GM18951 (cell line): ENCODE measurements around the gene LYRM1.

Experiments
- POLR2A ChIP-seq: IDR thresholded peaks from 4 replicates; pipeline ENCODE4 v1.6.1; 2011; ENCODE audit warnings: mild to moderate bottlenecking; ENCODE audit not compliant: insufficient read length, insufficient read depth; ENCODE audit errors: extremely low read depth
- in situ Hi-C: fragments of 300-500 bp; cut with MboI; formaldehyde crosslinking; loops from one replicate; pipeline ENCODE4 v1.12.0; 2022; ENCODE audit warnings: low sequenced_read_pairs, mixed read lengths, inconsistent platforms; ENCODE audit not compliant: unreplicated experiment

LYRM1 gene

DNA sequence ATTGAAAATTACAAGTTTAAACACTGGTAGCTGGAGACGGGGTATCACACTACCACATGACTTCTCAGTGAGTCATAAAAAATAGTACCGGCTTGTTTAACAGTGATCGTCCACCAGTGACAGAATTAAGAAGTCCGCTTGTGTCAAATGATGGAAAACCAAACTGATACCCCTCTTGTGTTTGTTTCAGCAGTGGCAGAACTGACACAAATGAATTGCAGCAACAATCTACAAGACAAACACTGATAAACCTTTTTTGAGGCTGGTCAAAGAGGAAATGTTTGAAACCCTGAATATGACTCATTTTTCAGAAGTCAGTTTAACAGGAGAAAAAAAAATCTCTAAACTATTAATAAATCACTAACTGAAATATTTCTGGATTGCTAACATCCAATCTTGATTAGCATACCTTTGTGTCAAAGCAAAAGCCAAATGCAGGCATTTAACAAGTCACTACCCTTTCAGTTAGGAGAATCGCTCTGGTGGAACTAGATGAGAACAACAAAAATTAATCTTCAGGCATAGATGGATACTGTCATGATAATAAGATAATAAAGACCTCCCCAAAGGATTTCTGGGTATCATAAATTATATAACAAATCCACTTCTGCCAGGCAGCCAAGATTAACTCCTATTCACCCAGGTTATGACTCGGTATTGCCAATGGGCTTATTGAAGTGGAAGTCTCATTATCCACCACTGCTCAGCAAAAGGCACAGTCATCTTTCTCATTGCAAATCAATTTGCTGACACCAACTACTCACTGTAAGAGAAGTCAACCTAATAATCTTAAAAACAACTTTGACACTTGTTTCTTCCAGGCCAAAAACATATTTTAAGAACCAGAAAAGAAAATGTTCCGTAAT is 21.2 kb upstream of the LYRM1 start:
- no peak for TF ChIP-seq POLR2A
- in situ Hi-C loops: no loop called here

DNA sequence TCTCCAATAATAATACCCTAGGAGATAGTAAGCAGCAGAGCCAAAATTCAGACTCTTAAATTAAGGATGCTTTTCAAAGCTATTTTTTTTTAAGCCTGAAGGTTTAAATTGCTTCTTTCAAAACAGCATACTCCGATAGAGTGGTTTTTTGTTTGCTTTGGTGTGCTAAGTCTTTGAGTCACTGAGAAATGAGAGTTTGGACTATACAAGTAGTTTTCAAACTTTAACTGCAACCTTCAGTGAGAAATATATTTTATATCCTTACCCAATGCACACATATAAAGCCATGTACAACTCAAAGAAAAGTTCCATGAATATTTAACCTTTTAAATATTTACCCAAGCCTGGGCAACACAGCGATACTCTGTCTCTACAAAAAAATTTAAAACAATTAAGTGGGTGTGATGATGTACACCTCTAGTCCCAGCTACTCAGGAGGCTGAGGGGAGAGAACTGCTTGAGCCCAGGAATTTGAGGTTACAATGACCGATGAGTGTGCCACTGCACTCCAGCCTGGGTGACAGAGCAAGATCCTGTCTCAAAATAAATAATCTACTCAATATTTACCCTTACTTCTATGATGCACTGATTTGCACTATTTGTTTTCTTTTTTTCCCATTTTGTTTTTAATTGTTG is 19.6 kb upstream of the LYRM1 start:
- TF ChIP-seq POLR2A: no peak
- in situ Hi-C loops: no loop called here

DNA sequence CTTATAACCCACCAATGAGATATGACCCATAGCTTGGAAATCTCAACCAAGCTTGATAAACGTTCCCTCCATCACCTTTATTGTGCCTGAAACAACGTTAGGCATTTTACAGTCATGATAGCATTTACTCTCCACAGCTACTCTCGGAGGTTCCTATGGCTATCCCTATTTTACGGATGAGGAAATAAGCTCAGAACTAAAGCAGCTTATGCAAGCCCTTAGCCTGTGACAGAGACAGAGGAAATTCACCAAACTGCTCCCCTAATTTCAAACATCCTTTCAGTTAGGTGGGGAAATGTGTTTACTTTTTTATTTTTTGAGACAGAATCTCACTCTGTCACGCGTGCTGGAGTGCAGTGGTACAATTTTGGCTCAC is 19.1 kb upstream of the LYRM1 start:
- in situ Hi-C loops: no loop called here
- no peak for TF ChIP-seq POLR2A

DNA sequence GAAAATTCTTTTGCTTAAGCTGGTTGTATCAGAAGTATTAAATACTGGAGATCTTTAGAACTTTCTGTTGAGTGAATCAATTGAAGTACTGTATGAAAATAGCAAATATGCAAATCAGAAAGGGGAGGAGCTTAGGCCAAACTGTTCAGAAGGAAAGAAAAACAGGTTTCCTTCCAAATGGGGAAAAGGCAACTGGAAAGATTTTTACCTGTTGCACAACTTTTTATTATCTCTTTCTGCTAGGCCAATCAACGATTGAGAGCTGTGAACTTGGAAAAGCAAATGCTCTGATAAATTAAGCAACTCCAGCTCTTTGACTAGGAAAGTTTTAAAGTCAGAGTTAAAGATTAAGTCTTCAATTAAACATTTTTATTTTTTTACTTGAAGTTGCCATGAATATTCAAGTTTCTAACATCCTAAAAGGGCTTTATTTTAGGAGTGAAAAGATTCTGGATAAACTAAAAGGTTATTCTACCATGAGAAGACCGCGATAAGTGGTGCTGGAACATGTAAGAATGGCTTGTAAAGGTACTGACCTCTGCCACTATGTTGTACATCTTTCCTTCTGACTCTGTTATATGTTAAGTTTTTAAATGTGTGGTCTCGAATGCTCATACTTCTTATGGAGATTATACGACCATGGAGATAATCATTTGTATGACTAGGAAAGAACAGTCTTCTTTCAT is 16.9 kb upstream of the LYRM1 start:
- in situ Hi-C loops: no loop called here
- TF ChIP-seq POLR2A: no peak

DNA sequence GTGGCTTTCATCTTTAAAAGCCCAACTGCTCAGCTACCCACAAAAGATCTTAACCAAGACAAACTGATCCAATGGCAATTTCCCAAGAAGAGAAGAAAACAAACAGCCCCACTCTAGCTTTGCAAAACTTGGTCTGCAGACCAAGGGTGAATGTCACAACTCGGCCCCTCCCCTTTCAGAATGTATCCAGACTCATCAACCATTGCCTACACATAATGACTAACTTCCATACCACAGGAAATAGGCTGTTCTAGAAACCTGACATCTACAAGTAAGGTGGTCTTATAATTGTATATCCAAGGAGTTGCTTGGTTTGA is 16.4 kb upstream of the LYRM1 start:
- no peak for TF ChIP-seq POLR2A
- in situ Hi-C loops: no loop called here

DNA sequence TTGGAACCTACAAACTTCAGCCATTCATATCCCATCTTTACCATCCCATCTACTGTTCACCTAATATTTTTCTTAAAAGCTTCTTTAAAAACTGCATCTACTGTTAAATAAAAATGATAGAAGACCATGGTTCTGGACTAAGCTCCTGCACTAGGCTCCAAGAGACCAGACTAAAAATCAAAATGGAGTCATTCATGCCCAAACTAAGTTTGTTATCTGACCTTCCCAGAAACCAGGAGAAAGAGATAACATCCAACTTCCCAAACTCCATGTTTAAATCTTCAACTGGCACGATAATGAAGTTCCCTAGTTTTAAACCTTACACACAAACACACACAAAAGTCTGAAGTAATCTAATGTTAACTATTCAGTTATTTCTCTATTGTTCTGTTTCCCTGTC is 14.3 kb upstream of the LYRM1 start:
- in situ Hi-C loops: no loop called here
- TF ChIP-seq POLR2A: no peak

DNA sequence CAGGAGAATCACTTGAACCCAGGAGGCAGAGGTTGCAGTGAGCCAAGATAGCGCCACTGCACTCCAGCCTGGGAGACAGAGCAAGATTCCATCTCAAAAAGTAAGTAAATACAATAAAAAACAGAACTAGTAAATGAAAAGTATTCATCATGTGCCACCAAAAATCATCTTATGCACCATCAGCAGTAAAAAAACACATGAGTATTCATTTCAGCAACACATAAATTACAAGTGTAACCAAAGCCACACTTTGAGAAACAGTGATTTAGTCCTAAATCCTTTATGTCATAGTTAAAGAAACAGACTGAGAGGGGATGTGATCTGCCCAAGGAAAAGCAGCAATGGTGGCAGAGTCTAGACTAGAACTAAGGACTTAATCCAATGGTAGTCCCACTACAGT is 13.4 kb upstream of the LYRM1 start:
- in situ Hi-C loops: no loop called here
- no peak for TF ChIP-seq POLR2A

DNA sequence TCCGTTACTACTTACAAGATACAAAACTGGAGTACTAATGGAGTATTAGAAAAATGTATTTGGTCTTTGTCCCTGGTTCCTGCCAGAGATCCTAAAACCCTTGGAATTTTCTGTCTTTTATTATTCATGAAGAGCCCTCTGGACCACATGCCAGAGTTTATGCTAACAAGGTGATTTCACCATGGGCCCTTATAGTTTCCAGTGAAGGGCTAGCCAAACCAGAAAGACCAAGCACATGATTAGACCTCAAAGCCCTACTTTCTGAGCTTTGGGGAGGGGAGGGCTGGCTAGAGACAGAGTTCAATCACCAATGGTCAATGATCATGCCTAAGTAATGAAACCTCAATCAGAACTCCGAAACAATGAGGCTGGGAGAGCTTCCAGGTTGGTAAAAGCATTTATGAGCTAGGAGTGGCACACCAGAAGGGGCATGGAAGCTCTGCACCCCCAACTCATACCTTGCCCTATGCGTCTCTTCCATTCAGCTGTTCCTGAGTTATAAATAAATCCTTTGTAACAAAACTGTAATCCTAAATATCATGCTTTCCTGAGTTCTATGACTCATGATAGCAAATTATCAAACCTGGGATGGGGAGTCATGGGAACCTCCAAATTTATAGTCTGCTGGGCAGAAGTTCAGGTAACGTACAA is 10.8 kb upstream of the LYRM1 start:
- TF ChIP-seq POLR2A: no peak
- in situ Hi-C loops: no loop called here

DNA sequence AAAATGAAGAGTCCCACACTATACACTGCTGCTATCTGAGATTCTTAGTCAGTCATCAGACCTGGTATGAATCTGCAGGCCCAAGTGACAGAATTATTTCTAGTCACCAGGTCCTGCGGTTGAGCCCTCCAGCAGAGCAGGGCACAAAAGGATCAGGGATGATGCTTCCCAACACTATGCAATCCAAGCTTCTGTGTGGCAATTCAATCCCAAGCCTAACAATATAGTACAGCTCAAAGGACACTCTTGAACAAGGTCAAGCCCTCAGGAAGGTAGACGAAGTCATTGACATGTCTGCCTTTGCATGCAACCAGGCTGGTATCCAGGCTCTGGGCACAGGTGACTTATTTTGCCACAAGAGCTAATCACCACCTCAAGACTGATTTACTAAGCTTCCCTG is 6.2 kb upstream of the LYRM1 start:
- in situ Hi-C loops: no loop called here
- no peak for TF ChIP-seq POLR2A

DNA sequence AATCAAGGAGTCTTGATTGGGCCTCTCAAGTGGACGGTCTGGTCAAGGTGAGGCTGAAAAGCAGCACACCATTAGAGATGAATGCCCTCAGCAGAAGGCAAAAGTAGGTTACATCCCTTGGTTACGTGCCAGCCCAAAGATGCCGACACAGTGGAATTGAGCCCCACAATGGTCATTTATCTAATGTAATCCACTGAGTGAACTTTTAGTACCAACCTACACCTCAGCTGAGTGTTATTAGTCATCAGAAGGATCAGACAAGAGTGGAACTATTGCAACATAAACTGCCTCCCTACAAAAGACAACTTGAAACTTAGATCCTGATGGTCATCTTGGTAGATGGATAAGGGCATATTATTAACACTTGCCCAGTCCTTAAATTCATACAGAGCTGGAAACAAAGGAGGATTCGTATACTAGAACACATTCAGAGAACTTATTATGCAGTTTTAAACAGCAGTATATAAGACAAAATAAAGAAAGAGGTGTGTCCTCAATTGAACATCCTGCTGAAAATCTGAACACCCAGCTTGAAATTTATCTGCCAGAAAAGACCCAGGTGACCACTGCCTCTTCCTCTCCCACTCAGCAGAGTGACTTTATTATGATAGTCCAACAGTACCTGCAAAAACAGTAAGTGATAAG is 3.2 kb upstream of the LYRM1 start:
- no peak for TF ChIP-seq POLR2A
- in situ Hi-C loops: no loop called here

DNA sequence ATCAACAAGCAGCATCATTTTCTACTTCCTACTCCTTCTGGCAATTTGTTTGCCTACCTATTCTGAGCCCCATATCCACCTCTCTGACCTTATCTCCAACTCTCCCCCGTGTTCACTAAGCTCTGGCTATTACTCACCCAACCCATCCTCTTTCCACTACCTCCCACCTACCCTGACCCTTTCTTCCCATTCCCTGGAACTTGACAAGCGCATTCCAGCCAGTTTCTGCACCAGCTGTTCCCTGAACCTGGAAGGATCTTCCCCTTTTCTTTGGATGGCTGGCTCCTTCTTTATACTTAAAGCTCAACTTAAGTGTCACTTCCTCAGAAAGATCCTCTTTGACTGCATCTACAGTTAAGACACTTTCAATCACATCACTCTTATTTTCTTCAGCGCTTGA is 2.6 kb upstream of the LYRM1 start:
- TF ChIP-seq POLR2A: no peak
- in situ Hi-C loops: no loop called here

DNA sequence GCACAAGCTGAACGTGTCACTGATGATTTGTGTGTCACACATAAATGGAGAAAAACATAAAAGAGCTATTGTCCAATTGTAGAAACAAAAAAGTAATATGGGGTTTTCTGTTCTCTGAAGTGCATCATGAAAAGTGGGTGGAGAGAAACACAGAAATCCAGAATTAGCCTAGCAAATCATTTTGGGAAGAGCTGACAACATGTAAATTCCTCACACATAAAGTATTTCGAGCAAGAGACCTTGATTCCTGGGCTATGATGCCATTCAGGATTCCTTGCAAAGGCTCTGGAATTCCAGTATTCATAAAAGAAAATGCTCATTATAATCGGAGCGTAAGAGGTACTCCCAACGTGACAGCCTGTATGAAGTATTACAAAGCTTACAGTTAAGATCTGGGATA is 1.5 kb upstream of the LYRM1 start:
- in situ Hi-C loops: no loop called here

More for the DNA sequence above, 1.5 kb upstream of the LYRM1 start:
- TF ChIP-seq POLR2A: no peak
